ENCODE measurements around the gene THTPA.

GRCh38 chr14:23518709-23519108, 37.4 kb upstream of the THTPA start:
- TF ChIP-seq REST (IDR thresholded peaks at IDR 0.05; ENCODE audit: insufficient read depth in 1 of 2, low read depth in 2 of 2, low read length in 2 of 2) = no peak
- no peak for TF ChIP-seq POLR2AphosphoS5 (IDR thresholded peaks at IDR 0.05; ENCODE audit: low read depth, low read length)

Data from PFSK-1 (cell line).